IPS-18c (cell line): ENCODE measurements around the gene ATXN3L.
A peak's percentile ranks its signal among the peaks of the same experiment; 100 is the strongest.
"Not testable (repeated sequence)": the region's sequence is repeated elsewhere in the genome, so short reads cannot be mapped to it uniquely, and the experiment has no call there.

ENCODE experiments used
- H3K4me3 ChIP-seq: 2 replicates; pipeline ENCODE4 v1.7.0; 2013; ENCODE audit warnings: low read depth, mild to moderate bottlenecking, low read length, moderate library complexity; ENCODE audit not compliant: insufficient read depth
- H3K9me3 ChIP-seq: one replicate; pipeline ENCODE4 v1.6.1; 2013; ENCODE audit warnings: mild to moderate bottlenecking, low read length, moderate library complexity; ENCODE audit not compliant: control insufficient read depth, insufficient read depth

ATXN3L gene

DNA sequence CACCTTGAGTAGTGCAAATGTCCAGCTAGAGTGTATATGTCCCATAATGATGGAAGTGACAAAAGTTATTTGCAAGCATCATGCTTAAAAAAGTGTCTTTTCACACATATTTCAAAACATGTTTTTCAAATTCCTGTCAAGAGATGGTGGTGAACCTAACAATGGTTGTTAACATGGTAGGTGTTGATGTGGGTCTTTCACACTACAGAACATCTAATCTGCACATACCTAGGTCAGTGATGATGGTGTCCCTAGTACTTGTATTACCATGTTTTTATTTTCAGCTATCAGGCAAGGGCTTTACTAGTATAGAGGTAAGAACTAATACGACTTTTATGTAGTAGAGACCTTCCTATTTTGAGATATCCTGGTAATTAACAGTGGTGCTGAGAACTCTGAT lies 3.4 kb upstream of the ATXN3L start:
- Histone ChIP-seq H3K4me3 (no peak overlapping the region), H3K9me3 (no peaks in the 10 kb centered on the region)

DNA sequence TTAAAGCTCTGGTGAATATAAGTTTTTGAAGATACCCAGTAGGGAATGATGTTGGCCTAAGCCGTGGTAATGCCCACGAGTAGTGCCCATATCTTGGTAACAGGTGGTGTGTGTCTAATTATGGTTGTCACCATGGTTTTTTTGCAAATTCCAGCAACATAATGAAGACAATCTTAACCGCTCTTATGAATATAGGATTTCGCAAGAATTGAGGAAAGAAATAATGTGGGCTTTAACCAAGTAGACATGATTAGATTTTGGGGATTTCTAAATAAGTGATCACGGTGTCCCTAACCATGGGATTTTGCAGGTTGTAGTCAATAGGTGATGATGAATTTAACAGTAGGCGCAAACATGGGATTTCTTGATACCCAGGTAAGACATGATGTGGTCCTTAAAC lies 2.5 kb downstream of the ATXN3L start:
- H3K4me3 ChIP-seq, result no peak overlapping the region

GRCh38 chrX:13311560-13311959 lies 8.3 kb downstream of the ATXN3L start:
- H3K4me3 ChIP-seq, result no peak overlapping the region
- no peaks in the 10 kb centered on the region for H3K9me3 ChIP-seq

More for the DNA sequence above, 2.5 kb downstream of the ATXN3L start:
- no peaks in the 10 kb centered on the region for H3K9me3 ChIP-seq

DNA sequence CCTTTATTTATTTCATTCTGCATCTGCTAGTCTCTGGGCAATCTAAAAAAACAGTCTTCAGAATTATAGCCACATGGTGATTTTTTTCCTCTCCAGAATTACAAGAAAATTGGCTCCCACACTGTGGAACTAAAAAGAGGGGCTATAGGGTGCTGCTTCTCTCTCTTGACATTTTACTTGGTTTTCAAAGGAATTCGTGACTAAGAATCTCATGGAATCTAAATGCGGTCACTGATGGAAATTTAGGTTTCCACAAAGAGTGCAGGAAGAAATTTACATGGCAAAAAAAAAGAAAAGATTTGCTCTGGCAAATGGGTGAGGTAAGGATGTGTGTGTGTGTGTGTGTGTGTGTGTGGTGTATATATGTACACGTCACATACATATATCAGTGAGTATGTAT lies 10.2 kb downstream of the ATXN3L start:
- no peak overlapping the region for H3K4me3 ChIP-seq
- H3K9me3 ChIP-seq, result no peaks in the 10 kb centered on the region

DNA sequence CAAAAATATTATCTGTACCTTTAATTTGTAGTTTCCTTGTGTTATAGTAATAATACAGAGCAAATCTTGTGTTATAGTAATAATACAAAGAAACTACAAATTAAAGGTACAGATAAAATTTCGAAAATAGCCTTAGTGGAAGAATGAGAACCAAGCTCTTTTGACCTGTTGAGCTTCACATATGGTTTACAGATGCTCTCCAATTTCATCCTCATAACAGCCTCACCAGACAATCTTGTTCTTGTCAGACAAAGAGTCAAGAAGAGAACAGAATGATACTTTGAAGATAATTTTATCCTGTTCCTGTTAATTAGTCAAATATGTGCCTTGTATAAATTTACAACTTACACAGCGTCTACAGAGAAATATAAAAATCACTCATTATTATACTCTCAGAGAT lies 12.8 kb downstream of the ATXN3L start:
- H3K9me3 ChIP-seq, result no peaks in the 10 kb centered on the region
- H3K4me3 ChIP-seq, result no peak overlapping the region

DNA sequence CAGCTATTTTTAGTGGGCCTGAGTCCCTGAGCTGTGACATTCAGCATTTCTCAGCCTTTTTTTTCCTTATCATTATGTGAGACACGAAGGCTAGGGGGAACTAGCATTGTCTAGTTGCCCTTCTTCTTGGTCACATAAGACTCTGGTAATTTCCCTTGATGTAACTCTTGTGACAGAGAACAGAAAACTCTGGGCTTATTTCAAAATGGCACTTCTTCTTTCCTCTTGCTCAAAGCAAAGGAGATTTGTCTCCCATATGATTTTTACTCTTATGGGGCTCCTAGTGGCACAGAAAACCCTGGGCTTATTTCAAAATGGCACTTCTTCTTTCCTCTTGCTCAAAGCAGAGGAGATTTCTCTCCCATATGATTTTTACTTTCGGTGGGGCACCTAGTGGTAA lies 14.7 kb downstream of the ATXN3L start:
- no peaks in the 10 kb centered on the region for H3K9me3 ChIP-seq

DNA sequence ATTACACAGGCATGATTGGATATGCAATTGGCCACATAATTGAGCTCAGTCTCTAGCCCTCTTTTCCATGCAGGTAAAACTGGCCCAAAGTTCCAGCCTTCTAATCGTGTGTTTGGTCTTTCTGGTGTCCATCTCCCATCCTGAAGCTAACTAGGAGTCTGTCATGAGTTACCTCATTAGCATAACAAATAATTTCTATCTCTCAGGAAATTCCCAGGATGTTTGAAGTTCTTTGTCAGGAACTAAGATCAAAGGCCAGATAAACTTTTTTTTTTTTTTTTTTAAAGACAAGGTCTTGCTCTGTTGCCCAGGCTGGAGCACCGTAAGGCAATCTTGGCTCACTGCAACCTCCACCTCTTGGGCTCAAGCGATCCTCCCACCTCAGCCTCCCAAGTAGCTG lies 15.8 kb downstream of the ATXN3L start:
- Histone ChIP-seq H3K4me3 (no peak overlapping the region), H3K9me3 (no peaks in the 10 kb centered on the region)

More for the DNA sequence above, 14.7 kb downstream of the ATXN3L start:
- H3K4me3 ChIP-seq, result no peak overlapping the region

DNA sequence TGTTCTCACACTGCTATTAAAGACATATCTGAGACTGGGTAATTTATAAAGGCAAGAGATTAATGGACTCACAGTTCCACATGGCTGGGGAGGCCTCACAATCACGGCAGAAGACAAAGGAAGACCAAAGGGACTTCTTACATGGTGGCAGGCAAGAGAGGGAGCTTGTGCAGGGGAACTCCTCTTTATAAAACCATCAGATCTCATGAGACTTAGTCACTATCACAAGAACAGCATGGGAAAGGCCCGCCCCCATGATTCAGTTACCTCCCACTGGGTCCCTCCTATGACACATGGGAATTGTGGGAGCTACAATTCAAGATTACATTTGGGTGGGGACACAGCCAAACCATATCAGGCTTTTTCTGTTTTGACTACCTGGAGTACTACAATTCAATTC lies 16.6 kb downstream of the ATXN3L start:
- H3K4me3 ChIP-seq, H3K9me3 ChIP-seq: not testable (repeated sequence)

- H3K9me3 ChIP-seq, result no peaks in the 10 kb centered on the region
- H3K4me3 ChIP-seq, result no peak overlapping the region
These were observed 21.0 kb downstream of the ATXN3L start for GRCh38 chrX:13298836-13299235.

DNA sequence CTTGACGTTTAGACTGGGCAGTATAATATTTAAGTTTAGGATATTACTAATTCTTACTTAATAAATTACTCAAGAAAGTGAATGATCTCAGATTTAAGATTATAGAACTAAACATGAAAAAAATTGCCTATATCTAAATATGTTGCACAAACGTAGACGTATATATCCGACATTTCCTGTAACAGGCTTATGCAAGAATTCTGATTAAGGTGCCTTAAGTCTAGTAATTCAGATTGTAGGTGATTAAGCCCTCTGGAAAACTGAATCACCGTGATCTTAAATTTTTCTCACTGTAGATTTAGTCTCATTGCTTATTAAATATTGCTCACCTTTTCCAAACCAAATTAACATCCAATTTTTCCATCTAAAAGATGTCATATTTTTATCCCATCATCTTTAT lies 24.0 kb downstream of the ATXN3L start:
- Histone ChIP-seq H3K4me3 (no peak overlapping the region), H3K9me3 (no peaks in the 10 kb centered on the region)

- Histone ChIP-seq H3K9me3 (no peaks in the 10 kb centered on the region), H3K4me3 (no peak overlapping the region)
These were observed 26.2 kb downstream of the ATXN3L start for GRCh38 chrX:13293700-13294099.

DNA sequence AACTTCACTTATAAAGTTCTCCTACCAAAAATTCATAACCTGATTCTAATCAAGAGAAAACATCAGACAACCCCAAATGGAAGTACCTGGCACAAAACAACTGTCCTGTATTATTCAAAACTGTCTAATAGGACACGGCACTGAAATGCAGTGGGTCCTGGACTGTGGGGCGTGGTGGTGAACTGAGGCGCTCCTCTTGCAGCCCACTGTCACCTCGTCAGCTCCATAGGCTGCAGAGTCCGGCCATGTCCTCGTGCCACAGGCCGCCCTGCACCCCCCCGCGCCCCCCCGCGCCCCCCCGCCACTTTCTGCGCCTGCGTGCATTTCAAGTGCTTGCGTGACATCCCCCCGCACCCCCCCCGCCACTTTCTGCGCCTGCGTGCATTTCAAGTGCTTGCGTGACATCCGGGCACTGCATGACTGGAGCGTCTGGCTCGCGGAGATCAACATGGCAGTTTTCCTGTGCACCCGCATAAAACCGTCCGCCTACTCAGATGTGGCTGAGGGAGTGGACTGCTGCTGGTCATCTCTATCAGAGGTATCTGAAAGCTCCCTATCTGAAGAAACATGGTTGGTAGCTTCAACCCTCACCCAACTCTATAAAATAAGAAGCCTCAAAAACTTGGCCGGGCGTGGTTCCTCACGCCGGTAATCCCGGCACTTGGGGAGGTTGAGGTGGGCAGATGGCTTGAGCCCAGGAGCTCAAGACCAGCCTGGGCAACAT lies 28.8 kb downstream of the ATXN3L start:
- H3K9me3 ChIP-seq, result peaks cover 4% of the 10 kb centered on the region
- H3K4me3 ChIP-seq, result no peak overlapping the region

DNA sequence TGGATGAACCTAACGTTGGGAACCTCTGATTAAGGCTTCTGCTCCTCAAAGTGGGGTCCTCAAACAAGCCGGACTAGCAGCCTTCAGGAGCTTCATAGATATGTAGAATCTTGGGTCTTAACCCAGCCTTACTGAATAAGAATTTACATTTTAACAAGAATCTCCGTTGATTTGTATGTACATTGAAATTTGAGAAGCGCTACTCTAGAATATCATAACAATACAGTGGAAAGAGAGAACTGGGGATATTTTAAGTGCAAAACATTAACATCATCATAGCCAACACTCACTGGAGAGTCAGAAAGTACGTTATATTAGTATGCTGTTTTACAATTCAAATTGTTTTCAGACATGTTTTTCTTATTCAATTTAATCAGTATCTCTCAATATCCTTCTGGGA lies 31.2 kb downstream of the ATXN3L start:
- Histone ChIP-seq H3K4me3 (no peak overlapping the region), H3K9me3 (peaks cover 15% of the 10 kb centered on the region)

- Histone ChIP-seq H3K4me3 (no peak overlapping the region), H3K9me3 (peaks cover 15% of the 10 kb centered on the region)
These were observed 32.0 kb downstream of the ATXN3L start for GRCh38 chrX:13287816-13288215.

DNA sequence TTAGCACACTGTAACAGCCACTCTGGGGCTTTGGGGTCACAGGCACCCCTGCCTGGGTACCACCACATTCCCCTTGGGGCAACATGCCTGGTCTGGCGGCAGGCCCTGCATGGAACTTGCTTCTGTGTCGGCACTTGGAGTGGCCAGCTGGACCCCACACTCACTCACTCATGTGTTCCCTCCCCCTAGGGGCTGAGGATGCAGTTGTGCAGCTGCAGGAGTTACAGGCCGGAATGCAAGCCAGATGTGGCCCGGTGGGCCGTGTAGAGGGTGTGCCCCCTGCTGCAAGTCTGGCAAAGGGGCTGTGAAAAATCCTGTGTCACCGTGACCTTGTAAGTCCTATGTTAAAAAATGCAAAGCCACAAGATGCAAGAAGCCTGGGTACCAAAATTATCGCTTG lies 34.2 kb downstream of the ATXN3L start:
- Histone ChIP-seq H3K4me3 (peak overlapping the region; percentile 11; the same call in 1 of the 2 replicates), H3K9me3 (peaks cover 15% of the 10 kb centered on the region)

GRCh38 chrX:13285229-13285628 lies 34.6 kb downstream of the ATXN3L start:
- H3K9me3 ChIP-seq, result peaks cover 15% of the 10 kb centered on the region
- peak overlapping the region; percentile 11 for H3K4me3 ChIP-seq

GRCh38 chrX:13284570-13284969 lies 35.3 kb downstream of the ATXN3L start:
- Histone ChIP-seq H3K9me3 (peaks cover 15% of the 10 kb centered on the region), H3K4me3 (no peak overlapping the region; the same call in 1 of the 2 replicates)

DNA sequence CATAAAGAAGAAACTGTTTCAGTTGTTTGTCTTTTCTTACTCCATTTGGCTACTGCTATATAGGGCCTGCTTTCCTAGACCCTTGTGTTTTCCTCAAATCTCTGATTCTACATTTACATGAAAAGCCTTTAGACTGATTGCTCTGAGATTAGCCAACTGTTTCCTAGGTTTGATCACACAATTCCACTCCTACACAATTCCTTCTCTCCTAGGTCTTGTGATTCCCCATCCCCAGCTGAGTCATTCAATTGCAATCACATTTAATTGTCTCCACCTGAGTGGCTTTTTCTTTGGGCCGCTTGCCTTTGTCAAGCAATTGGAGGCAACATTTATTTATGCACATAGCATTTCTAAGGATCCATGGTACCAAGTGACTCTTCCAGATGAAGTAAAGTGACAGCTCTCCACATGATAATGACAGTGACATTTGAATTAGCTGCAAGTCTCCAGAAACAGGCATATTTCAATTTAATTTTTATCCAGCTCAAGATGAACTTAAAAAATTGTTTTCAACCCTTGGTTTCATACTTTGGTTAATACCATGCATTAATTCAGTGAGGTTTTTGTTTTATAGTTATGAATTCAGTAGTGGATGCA lies 35.8 kb downstream of the ATXN3L start:
- Histone ChIP-seq H3K9me3 (peaks cover 15% of the 10 kb centered on the region), H3K4me3 (no peak overlapping the region)

GRCh38 chrX:13283512-13283911 lies 36.3 kb downstream of the ATXN3L start:
- Histone ChIP-seq H3K9me3 (peaks cover 15% of the 10 kb centered on the region), H3K4me3 (no peak overlapping the region)
